Measurements from ENCODE around the gene HSD17B12. TPM values are rescaled to one million over a fixed set of nuclear protein-coding genes. Genes with fewer than 3 reads are reported as not detected.

HSD17B12 gene
- total and polyA plus RNA-seq, 2 of the 8 experiments (the other 6 are each of a cell fraction or from before 2014, with no cell fraction given), result 46.0 to 121 TPM

GRCh38 chr11:43842021-43842420 is 161.5 kb downstream of the HSD17B12 start (continued):
- TF ChIP-seq CHD2 (IDR thresholded peaks at IDR 0.05; ENCODE audit: low read length) (no peak), NRF1 (IDR thresholded peaks at IDR 0.05; ENCODE audit: low read depth, low read length) (no peak), TCF12 (IDR thresholded peaks at IDR 0.05; ENCODE audit: low read depth, low read length) (no peak)

Data from H1 (cell line).